Measurements from ENCODE around the gene PIGP.
"Not testable (repeated sequence)": the region's sequence is repeated elsewhere in the genome, so short reads cannot be mapped to it uniquely, and the experiment has no call there.

PIGP gene

GRCh38 chr21:37041706-37042271 lies 31.1 kb downstream of the PIGP start:
- peak in 1 of 2 experiments; percentile 33 for DNase-seq

GRCh38 chr21:37040212-37040611 lies 32.7 kb downstream of the PIGP start:
- no peak for DNase-seq

- no peak for DNase-seq
These were observed 33.3 kb downstream of the PIGP start for GRCh38 chr21:37039411-37040075.

GRCh38 chr21:37036177-37036576 lies 36.7 kb downstream of the PIGP start:
- no peak for DNase-seq

GRCh38 chr21:37034394-37034793 lies 38.5 kb downstream of the PIGP start:
- not testable (repeated sequence) for DNase-seq

GRCh38 chr21:37032877-37033471 lies 39.9 kb downstream of the PIGP start:
- no peak for DNase-seq

- no peak for DNase-seq
These were observed 40.6 kb downstream of the PIGP start for GRCh38 chr21:37032293-37032692.

- no peak for DNase-seq
These were observed 42.0 kb downstream of the PIGP start for GRCh38 chr21:37030864-37031263.

GRCh38 chr21:37028570-37028969 lies 44.3 kb downstream of the PIGP start:
- no peak for DNase-seq

- DNase-seq, result no peak
These were observed 46.4 kb downstream of the PIGP start for GRCh38 chr21:37026499-37026898.

- DNase-seq, result no peak
These were observed 54.8 kb downstream of the PIGP start for GRCh38 chr21:37017951-37018679.

All from NCI-H526 (cell line).